ENCODE data around the gene TEX9.

GRCh38 chr15:56320316-56320715, 44.9 kb upstream of the TEX9 start:
- no peak for TF ChIP-seq POLR2AphosphoS5 (IDR thresholded peaks at IDR 0.05)
- no peak for TF ChIP-seq CTCF (IDR thresholded peaks at IDR 0.05)
